GM19240 (cell line): ENCODE measurements around the gene LIMCH1.
"Not testable (repeated sequence)": the region's sequence is repeated elsewhere in the genome, so short reads cannot be mapped to it uniquely, and the experiment has no call there.

Experiments used
- DNase-seq: peaks from one replicate; pipeline ENCODE4 v3.0.0; 2011; ENCODE audit warnings: low spot score; ENCODE audit not compliant: insufficient read length

The LIMCH1 gene

GRCh38 chr4:41727861-41728572, 190.1 kb downstream of the LIMCH1 start:
- DNase-seq: no peak

GRCh38 chr4:41728573-41728913, 190.6 kb downstream of the LIMCH1 start:
- no peak for DNase-seq

- DNase-seq: no peak
These were observed 193.7 kb downstream of the LIMCH1 start for GRCh38 chr4:41731569-41732126.

- DNase-seq: no peak
These were observed 196.4 kb downstream of the LIMCH1 start for GRCh38 chr4:41734371-41734770.

GRCh38 chr4:41737491-41737890, 199.5 kb downstream of the LIMCH1 start:
- DNase-seq: not testable (repeated sequence)

- no peak for DNase-seq
These were observed 203.4 kb downstream of the LIMCH1 start for GRCh38 chr4:41741354-41741753.

- DNase-seq: no peak
These were observed 206.8 kb downstream of the LIMCH1 start for GRCh38 chr4:41744572-41745291.

GRCh38 chr4:41745292-41746024, 207.5 kb downstream of the LIMCH1 start:
- no peak for DNase-seq

GRCh38 chr4:41746025-41746439, 208.1 kb downstream of the LIMCH1 start:
- DNase-seq: no peak

- DNase-seq: no peak
These were observed 208.7 kb downstream of the LIMCH1 start for GRCh38 chr4:41746440-41747229.

- no peak for DNase-seq
These were observed 209.5 kb downstream of the LIMCH1 start for GRCh38 chr4:41747230-41748055.

GRCh38 chr4:41748074-41748570, 210.2 kb downstream of the LIMCH1 start:
- DNase-seq: no peak

- DNase-seq: no peak
These were observed 210.9 kb downstream of the LIMCH1 start, which contains the start of gene PHOX2B for GRCh38 chr4:41748571-41749475. TSS of gene PHOX2B (minus strand) at chr4:41748725. CDS start at chr4:41748610, 115 bp downstream.

- no peak for DNase-seq
These were observed 211.7 kb downstream of the LIMCH1 start for GRCh38 chr4:41749631-41750039.
